Fibroblast of skin of left quadriceps (primary cell): ENCODE data around the gene GIMAP4.
"Not testable (repeated sequence)": the region's sequence is repeated elsewhere in the genome, so short reads cannot be mapped to it uniquely, and the experiment has no call there.

Experiments
- DNase-seq, 2 experiments: peaks; one replicate each; pipeline ENCODE4 v3.0.0-alpha.2; 2013; ENCODE audit warnings: low read depth in 2 of 2

The GIMAP4 gene

DNA sequence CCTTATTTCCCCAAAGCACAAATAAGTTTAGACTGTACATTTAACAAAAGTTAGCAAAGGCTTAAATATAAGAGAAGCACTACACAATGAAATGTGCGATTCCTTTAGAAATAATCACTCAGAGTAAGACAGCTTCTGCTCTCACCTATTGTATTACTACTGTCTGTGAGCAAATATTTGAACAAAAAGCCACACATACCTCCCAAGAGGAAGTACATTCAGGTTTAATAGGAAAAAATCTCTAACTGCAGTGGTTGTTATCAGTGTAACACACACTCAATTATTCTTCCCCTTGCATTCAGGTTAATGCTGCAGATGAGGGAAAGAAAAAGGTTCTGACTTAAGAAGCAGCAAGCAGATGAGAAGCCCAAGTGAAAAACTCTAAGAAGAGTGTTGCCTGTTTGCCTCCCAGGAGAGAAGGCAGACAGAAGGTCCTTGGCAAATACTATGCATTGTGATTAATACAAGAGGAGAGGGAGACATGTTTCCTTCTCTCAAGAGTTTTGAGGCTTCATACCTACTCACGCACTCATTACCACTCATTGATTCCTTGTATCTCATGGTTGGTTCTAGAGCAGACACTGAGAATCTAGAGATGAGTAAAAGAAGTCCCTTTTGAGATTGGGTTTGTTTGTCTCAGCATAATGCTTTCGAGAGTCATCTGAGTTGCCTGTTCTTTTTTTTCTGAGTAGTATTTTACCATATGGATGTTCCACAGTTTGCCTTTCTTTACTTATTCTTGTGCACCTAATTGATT, 13.6 kb downstream of the GIMAP4 start:
- no peak for DNase-seq

DNA sequence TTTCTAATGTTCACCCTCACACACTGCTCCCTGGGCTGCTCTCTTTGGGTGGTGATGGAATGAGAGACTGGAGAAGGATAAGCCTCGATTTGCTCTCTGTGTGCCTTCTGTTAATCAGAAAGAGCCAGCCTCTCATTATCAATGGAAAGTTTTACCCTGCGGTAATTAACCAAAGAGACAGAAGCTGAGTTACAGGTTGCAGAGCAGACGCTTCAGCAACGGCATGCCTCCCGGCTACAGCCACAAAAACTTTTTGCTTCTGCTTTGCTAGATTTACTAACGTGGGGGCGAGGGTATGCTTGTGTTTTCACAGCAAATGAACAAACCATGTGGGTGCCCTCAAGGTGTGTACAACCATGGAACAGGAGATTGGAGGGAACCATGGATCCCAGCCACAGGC, 18.0 kb downstream of the GIMAP4 start:
- no peak for DNase-seq

- DNase-seq, result no peak
These were observed 19.0 kb downstream of the GIMAP4 start for GRCh38 chr7:150586068-150586784.

- DNase-seq, result no peak
These were observed 19.6 kb downstream of the GIMAP4 start for GRCh38 chr7:150586785-150587152.

- DNase-seq, result no peak
These were observed 20.4 kb downstream of the GIMAP4 start for GRCh38 chr7:150587551-150587950.

GRCh38 chr7:150594805-150595204, 27.6 kb downstream of the GIMAP4 start:
- DNase-seq, result no peak

DNA sequence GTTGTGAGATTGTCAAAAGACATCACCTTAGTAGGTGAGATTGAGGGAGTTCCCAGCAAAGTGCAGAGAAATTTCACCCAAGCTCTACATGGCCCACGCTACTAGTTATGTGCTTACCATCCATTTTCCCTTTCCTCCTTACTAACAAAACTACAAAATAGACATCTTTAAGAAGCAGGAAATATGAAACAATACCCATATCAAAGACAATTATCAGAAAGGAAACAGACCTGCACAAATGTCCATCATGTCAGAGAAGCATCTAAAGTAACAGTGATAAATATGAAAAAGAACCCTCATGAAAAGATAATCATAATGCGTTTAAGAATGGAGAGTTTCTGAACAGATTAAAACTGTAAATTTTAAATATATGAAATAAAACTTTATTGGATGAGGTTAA, 28.2 kb downstream of the GIMAP4 start:
- DNase-seq, result no peak

DNA sequence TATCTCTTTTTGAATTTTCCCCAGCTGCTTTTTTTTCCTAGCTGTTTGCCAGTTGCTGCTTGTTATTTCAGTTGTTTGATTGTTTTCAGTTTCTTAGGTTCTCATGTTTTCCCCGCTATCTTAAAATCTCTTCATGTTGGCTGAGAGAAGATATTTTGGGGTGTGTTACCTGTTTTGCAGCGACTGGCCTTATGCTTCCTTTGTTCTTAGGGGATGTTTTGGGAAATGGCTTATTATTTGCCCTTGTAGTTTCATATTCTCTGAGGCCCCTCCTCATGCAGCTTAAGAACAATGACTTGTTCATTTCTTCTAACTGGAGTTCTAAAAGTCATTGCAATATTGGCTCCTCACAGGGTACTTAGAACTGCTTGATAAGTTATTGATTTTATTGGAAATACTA, 36.4 kb downstream of the GIMAP4 start:
- not testable (repeated sequence) for DNase-seq

DNA sequence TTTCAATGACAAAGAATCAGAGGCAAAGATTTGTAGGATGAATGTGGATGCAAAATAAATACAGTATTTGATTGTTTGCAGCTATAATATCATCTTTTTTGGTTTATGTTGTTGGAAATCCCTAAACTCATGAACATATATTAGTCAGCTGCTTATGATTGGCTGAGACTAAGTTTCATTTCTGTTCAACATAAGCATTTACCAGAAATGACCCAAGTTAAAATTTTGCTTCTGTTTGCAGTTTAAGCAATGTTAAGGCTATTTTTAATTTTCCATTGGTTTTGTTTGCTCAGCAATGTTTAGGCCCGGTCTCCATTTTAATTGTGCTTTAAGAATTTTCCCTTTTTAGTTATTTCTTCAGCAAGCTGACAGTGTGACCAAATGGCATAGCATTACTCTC, 43.0 kb downstream of the GIMAP4 start:
- DNase-seq, result no peak

DNA sequence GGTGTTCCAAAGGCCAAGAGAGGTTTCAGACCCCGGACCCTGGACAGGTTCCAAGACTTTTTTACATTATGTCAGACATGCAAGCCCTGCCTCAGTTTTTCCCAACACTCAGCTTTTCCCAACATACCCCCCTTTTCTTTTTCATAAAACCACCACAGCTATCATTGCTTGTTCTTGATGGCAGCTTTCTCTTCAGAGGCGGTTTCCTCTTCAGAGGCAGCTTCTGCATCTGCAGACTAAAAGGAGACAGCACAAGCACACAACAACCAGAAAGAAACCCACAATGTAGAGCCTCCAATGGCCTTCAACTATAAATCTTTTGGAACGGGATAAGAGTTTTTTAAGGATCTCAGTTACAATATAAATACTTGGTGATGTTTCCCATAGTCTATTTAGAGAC, 45.7 kb downstream of the GIMAP4 start:
- DNase-seq, result no peak

DNA sequence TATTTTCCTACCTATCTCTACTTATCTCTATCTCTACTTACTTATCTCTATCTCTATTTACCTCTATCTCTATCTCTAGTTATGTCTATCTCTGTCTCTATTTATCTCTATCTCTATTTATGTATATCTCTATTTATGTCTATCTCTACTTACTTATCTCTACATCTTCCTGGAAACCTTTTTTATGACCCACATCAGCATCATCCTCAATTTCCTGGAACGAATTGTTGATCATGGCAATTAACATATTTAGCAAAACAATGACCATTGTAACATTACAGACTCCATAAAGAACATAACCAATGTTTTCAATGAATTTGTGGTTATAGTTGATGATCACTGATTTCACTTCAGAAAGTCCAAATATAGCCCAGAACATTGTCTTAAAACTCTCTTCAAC, 46.7 kb downstream of the GIMAP4 start:
- no peak for DNase-seq

GRCh38 chr7:150614426-150614825, 47.2 kb downstream of the GIMAP4 start:
- not testable (repeated sequence) for DNase-seq

DNA sequence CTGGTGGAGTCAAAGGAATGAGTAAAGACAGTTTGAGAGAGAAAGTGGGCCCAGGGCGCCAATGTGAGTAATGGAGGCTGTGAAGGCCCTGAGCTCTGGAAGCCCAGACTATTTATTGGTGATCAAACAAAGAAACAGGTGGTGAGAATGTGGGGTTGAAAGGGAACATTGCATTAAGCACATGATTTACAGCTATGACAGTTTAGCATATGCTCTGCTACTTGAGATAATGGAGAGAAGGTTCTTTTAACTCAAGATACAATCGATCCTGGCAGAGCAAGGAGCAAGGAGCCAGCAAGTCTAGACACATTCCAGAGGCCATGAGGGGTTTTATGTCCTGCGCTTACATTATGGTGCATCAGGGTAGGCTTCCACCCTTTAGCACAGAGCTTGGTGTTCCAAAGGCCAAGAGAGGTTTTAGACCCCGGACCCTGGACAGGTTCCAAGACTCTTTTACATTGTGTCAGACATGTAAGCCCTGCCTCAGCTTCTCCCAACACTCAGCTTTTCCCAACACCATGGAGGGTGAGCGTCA, 48.1 kb downstream of the GIMAP4 start:
- DNase-seq, result not testable (repeated sequence)

GRCh38 chr7:150620061-150620460, 52.9 kb downstream of the GIMAP4 start:
- DNase-seq, result no peak

- DNase-seq, result no peak
These were observed 53.6 kb downstream of the GIMAP4 start for GRCh38 chr7:150620617-150621371.

DNA sequence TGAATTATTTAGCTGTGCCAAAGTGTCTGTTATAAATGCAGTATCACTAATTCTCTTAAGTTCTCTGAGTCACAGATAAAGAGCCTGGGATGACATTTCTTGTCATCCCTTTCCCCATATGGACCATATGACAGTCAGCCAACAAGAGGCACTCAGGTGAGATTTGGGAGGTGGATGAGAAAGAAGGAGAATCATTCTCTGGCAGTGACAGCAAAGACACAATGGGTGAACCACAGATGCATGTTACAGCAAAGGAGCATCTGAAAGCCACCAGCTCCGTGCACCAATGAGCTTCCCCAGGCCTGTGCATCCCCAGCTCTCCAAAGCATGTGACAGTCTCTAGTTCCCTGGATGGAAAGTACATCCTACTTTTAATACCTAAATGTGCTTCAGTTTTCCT, 54.2 kb downstream of the GIMAP4 start:
- no peak for DNase-seq
